Measurements from ENCODE around the gene EXOSC7.
"Not testable (repeated sequence)": the region's sequence is repeated elsewhere in the genome, so short reads cannot be mapped to it uniquely, and the experiment has no call there.

EXOSC7 gene

GRCh38 chr3:45041666-45042065, 65.6 kb downstream of the EXOSC7 start:
- DNase-seq (ENCODE audit: extremely low read depth, low read depth), result no peak
- TF ChIP-seq CTCF (IDR thresholded peaks at IDR 0.05; ENCODE audit: low read depth, low read length, missing control alignments), result no peak
- no peak overlapping the region for H3K4me3 ChIP-seq (replicated peaks; ENCODE audit: low read depth, low read length)

- no peak for DNase-seq (ENCODE audit: extremely low read depth, low read depth)
- no peak overlapping the region for H3K4me3 ChIP-seq (replicated peaks; ENCODE audit: low read depth, low read length)
- TF ChIP-seq CTCF (IDR thresholded peaks at IDR 0.05; ENCODE audit: low read depth, low read length, missing control alignments), result no peak
Observed at GRCh38 chr3:45042162-45042561, 66.1 kb downstream of the EXOSC7 start.

GRCh38 chr3:45043728-45044299, 67.8 kb downstream of the EXOSC7 start:
- no peak overlapping the region for H3K4me3 ChIP-seq (replicated peaks; ENCODE audit: low read depth, low read length)
- DNase-seq (ENCODE audit: extremely low read depth, low read depth), result peak; percentile 77
- TF ChIP-seq CTCF (IDR thresholded peaks at IDR 0.05; ENCODE audit: low read depth, low read length, missing control alignments), result peak; percentile 24

GRCh38 chr3:45048244-45048643, 72.2 kb downstream of the EXOSC7 start:
- no peak overlapping the region for H3K4me3 ChIP-seq (replicated peaks; ENCODE audit: low read depth, low read length)
- no peak for DNase-seq (ENCODE audit: extremely low read depth, low read depth)
- no peak for TF ChIP-seq CTCF (IDR thresholded peaks at IDR 0.05; ENCODE audit: low read depth, low read length, missing control alignments)

- no peak for TF ChIP-seq CTCF (IDR thresholded peaks at IDR 0.05; ENCODE audit: low read depth, low read length, missing control alignments)
- H3K4me3 ChIP-seq (replicated peaks; ENCODE audit: low read depth, low read length), result no peak overlapping the region
- no peak for DNase-seq (ENCODE audit: extremely low read depth, low read depth)
Observed at GRCh38 chr3:45049807-45050206, 73.8 kb downstream of the EXOSC7 start.

- H3K4me3 ChIP-seq (replicated peaks; ENCODE audit: low read depth, low read length), result no peak overlapping the region
- DNase-seq (ENCODE audit: extremely low read depth, low read depth), result no peak
- no peak for TF ChIP-seq CTCF (IDR thresholded peaks at IDR 0.05; ENCODE audit: low read depth, low read length, missing control alignments)
Observed at GRCh38 chr3:45051685-45052084, 75.6 kb downstream of the EXOSC7 start.

- not testable (repeated sequence) for DNase-seq (ENCODE audit: extremely low read depth, low read depth); H3K4me3 ChIP-seq (replicated peaks; ENCODE audit: low read depth, low read length)
Observed at GRCh38 chr3:45053805-45054195, 77.8 kb downstream of the EXOSC7 start.

All from HFF-Myc (cell line).